ENCODE results near the gene AMMECR1L. TPM values are rescaled to one million over a fixed set of nuclear protein-coding genes. Genes with fewer than 3 reads are reported as not detected.
"Not testable (repeated sequence)": the region's sequence is repeated elsewhere in the genome, so short reads cannot be mapped to it uniquely, and the experiment has no call there.

The AMMECR1L gene
- polyA plus RNA-seq, 3 donors, result 27.4 to 28.4 (median 28.1) TPM

- DNase-seq (ENCODE audit: low read depth in 3 of 3, low spot score in 2 of 3), result peak; percentile 63 to 69 (median 65)
Measured at GRCh38 chr2:127887776-127888130, 2.0 kb upstream of the AMMECR1L start.

DNA sequence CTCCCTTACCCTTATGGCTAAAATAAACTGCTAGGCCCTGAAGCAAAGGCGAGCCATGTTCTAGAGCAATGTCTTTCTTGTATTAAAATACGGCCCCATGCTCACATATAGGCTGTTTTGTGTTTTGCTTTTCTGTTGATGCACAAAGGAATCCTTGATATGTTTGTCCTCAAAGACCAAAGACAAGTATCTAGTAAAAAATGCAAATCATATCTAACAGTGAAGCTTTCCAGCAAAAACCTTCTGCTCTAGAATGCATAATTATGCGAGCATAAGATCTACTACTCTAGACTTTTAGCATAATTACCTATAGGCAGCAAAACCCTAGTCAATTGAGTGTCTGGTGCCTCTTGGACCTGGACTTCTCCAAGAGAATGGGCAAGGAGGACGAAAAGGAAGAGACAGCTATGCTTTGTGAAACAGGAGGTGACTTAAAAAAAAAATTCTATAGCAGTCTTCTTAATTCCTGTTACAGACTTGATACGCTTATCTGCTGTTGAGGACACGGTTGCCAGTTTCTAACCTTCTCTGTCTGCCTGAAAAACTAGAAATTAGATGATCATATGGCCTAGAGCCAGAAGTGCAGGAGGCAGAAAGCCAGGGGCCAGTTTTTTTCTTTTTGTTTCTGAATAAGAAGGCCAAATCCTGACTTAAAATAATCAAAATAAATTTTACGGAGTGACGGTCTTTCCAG is 1.5 kb upstream of the AMMECR1L start:
- peak in 1 of 3 donors; percentile 14 for DNase-seq (ENCODE audit: low read depth in 3 of 3, low spot score in 2 of 3)

DNA sequence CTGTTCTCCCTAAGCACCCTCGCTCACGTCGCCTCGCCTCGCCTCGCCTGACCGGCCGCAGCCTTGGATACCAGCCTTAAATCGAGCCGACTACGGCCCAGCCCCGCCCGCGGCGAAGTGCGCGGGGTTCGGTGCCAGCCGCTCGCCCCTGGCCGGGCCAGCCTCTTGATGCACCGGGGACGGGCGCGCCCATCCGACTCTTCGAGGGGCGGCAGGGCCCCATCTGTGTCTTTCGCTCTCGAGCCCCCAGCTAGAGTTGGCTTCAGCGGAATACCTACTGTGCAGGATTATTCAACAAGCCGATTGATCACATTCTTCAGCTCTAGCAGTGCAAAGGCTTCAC is 808 bp upstream of the AMMECR1L start:
- not testable (repeated sequence) for DNase-seq (ENCODE audit: low read depth in 3 of 3, low spot score in 2 of 3)

DNA sequence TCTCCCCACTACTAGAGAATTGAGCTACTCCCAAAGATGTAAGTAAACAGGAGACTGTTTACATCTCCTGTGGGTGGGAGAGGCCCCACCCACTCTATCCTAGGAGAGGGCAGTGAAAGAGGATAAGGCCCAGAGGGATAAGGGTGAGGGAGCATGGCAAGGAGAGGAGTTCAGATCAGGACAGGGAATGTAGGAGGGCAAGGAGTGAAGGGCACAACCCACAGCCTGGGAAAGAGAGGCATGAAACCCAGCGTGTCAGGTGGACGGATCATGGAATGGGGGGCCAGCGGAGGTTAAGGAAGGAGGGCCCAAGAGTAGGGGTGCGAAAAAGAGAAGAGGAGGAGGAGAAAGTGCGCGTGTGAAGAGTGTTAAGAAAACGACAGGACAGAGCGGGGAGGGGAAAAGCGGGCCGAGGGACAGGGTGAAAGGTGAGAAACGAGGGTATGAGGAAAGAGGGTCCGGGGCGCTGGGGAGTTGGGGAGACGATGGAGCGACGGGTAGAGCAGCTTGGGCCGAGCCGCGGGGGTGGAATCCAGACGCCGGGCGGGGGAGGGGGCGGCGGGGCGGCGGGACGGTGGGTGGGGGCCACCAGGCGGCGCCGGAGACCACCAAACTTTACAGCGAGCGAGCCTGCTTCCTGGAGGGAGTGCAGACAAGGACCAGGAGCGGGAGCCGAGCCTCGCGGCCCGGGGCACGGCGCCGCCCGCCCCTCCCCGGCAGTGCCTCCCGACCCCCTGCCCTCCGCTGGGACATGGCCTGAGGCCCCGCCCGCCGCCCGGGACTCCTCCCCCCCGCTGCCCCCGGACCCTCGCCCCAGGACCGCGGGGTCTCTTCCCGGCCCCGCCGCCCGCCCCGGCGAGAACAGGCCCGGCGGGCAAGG is 655 bp downstream of the AMMECR1L start:
- not testable (repeated sequence) for DNase-seq (ENCODE audit: low read depth in 3 of 3, low spot score in 2 of 3)

GRCh38 chr2:127884436-127884835 is 1.3 kb downstream of the AMMECR1L start:
- peak in 1 of 3 donors; percentile 20 for DNase-seq (ENCODE audit: low read depth in 3 of 3, low spot score in 2 of 3)

DNA sequence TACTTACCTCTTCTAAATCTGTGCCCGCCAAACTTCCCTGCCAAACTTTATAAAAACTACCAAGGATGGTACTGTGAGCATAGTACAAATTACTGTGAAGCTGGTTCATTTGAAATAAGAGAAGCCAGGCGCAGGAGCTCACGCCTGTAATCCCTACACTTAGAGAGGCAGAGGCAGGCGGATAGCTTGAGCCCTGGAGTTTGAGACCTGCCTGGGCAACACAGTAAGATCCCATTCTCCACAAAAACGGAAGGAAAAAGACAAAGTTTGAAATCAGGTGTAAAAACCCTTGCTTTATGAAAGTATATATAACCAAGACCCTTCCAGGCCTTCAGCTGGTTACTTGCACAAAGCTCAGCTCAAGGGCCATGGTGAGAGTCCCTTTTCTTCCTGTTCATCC is 5.9 kb downstream of the AMMECR1L start:
- no peak for DNase-seq (ENCODE audit: low read depth in 3 of 3, low spot score in 2 of 3)

DNA sequence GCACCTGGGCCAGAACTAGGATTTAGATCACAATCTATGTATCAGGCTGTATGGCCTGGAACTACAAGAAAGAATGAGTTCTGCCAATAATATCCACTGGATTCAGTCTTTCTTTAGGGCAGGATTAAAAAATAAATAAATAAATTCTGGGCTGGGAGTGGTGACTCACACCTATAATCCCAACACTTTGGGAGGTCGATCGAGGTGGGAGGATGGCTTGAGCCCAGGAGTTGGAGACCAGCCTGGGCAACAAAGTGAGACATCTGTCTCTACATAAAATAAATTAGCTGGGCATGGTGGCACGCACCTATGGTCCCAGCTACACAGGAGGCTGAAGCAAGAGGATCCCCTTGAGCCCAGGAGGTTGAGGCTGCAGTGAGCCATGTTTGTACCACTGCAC is 8.1 kb downstream of the AMMECR1L start:
- no peak for DNase-seq (ENCODE audit: low read depth in 3 of 3, low spot score in 2 of 3)

DNA sequence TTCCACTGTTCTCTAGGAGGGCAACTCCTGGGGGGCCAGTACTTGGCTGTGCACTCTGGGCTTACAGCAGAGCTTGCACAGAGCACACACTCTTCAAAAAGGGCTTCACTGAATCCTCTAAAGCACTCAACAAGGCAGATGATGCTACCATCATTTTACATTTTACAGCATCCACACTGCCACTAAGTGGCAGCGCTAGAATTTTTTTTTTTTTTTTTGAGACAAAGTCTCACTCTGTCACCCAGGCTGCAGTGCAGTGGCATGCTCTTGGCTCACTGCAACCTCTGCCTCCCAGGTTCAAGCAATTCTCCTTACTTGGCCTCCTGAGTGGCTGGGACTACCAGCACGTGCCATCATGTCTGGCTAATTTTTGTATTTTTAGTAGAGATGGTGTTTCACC is 8.6 kb downstream of the AMMECR1L start:
- no peak for DNase-seq (ENCODE audit: low read depth in 3 of 3, low spot score in 2 of 3)

DNA sequence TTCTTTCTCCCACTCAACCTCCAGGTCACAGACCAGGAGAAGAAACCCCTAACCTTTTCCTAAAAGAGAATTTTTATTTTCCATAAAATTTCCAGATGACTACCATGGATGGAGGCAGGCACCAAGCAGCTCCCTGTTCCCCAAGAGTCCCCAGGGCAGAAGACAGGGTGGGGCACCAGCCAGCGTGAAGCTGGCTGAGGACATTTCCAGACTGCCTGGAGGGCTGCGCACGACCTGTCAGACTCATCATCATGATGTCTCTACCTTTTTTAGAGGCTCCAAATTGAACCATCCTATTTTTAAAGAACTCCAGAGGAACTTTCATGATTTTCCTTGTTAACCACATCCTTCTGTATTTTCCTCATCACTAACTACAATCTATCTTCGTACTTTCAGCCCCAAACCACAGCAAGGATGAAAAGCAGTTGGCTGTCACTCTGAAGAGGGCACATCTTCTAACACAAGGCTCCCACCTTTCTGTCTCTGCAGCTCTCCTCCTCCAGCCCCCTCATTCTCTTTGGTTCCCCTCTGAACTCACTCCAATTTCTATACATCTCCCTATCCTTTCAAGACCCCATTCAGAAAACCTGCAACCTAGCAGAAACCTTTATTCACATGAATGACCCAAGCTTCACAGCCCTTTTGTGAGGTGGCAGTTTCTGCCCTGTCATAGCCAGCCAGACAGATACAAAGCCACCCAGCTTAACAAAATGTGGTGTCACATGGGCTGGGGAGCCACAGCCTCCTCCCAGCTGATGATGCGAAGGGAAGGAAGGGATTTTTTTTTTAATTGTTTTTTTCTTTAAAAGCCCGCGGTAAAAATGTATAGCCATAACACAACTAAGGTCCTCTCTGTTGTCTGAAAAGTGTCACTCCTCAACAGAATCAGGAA is 11.1 kb downstream of the AMMECR1L start:
- no peak for DNase-seq (ENCODE audit: low read depth in 3 of 3, low spot score in 2 of 3)

- no peak for DNase-seq (ENCODE audit: low read depth in 3 of 3, low spot score in 2 of 3)
Measured at GRCh38 chr2:127873707-127874303, 12.0 kb downstream of the AMMECR1L start.

GRCh38 chr2:127872354-127872753 is 13.4 kb downstream of the AMMECR1L start:
- no peak for DNase-seq (ENCODE audit: low read depth in 3 of 3, low spot score in 2 of 3)

DNA sequence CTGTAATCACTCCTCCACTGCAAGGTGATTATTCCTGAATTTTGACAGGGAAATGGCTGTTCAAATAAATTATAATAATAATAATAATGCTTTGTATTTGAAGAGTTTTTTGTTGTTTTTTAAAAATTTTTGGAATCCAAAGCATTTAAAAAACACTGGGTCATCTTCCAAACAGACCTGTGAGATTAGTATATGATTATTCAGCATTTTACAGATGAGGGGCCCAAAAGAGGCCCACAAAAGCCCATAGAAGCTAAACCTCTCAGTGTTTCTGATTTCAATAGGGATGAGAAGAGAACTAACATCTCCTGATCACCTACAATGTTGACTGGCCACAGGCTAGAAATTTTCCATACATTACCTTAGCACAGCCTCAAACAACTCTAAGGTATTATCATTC is 19.8 kb downstream of the AMMECR1L start:
- no peak for DNase-seq (ENCODE audit: low read depth in 3 of 3, low spot score in 2 of 3)

- no peak for DNase-seq (ENCODE audit: low read depth in 3 of 3, low spot score in 2 of 3)
Measured at GRCh38 chr2:127864877-127865276, 20.9 kb downstream of the AMMECR1L start.

DNA sequence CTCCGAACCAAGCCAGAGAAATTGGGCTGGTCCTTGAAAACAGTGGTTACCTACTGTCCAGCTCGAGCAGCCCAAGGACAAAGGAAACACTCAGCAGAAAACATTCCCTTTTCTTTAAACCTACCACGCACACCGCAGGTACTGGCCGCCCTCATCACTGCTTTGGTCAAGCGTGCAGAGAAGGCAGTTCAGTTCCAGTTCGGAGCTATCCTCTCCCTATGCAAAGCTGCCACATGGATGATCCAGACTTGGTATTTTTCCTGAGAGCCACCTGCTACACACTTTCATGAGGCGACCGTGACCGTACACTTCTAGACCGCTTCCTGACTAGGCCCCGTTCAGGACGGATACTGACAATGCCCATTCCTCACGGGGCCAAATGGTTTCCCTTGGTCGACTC is 23.5 kb downstream of the AMMECR1L start:
- no peak for DNase-seq (ENCODE audit: low read depth in 3 of 3, low spot score in 2 of 3)

- DNase-seq (ENCODE audit: low read depth in 3 of 3, low spot score in 2 of 3), result no peak
Measured at GRCh38 chr2:127860130-127860529, 25.6 kb downstream of the AMMECR1L start.

DNA sequence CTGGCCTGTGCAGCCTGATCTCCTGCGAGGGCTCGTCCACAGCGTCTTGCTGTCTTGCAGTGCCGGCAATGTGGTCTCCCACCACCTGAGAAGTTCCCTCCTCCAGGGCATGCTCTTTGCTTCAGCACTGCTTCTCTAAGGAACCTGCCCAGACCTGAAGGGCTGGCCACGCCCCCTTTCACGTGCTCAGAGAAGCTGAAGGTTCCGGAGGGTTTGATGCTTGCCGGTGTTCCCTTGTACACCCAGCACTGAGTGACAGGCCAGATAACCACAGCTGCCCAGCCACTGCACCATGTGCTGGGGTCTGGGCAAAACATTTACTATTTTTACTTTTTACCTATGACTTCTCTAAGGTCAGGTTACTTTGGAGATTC is 26.1 kb downstream of the AMMECR1L start:
- DNase-seq (ENCODE audit: low read depth in 3 of 3, low spot score in 2 of 3), result peak in 2 of 3 donors; percentile 18 to 50

DNA sequence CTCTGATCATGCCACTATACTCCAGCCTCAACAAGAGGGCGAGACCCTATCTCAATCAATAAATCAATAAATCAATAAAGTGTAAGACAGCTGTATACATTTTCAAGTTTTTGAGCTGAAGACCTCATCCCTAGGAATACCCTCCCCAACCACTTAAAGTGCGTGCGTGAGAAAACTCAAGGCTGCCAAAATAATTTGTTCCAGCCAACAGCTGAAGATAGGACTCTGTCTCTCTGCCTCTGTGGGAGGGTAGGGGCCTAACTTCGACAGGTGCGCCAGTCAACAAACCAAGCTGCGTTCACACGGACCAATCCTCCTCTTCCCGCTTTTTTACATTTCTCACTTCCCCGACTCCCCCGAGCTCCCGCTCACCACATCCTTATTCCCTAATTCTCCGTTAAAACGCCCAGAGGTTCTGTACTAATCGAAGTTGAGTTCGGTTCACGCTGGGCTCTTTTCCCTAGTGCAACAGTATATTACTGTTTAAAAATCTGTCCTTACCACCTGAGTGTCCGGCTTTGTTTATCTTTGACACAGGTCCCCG is 28.4 kb downstream of the AMMECR1L start:
- DNase-seq (ENCODE audit: low read depth in 3 of 3, low spot score in 2 of 3), result no peak

DNA sequence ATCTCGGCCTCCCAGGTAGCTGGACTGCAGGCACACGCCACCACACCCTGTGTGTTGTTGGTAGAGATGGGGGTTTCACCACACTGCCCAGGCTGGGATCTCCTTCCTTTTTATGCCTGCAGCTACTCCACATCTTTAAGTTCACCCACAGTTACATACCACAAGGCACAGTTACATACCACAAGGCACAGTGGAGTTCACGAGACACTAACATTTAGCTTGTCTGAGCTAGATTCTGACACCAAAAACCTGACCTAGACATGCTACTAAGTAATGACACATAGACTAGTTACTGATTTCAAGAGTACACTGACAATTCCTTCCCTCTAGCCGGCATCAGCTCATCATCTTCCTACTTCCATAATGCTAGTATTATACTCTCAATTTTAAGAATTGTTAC is 32.1 kb downstream of the AMMECR1L start:
- DNase-seq (ENCODE audit: low read depth in 3 of 3, low spot score in 2 of 3), result no peak

DNA sequence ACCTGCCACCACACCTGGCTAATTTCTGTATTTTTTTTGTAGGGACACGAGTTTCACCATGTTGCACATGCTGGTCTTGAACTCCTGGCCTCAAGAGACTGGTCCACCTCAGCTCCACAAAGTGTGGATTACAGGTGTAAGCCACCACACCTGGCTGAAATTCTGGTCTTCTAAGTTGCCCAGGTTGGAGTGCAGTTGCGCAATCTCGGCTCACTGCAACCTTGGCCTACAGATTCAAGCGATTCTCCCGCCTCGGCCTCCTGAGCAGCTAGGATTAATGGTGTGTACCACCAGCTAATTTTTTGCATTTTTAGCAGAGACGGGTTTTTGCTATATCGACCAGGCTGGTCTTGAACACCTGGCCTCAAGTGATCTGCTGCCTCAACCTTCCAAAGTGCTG is 33.4 kb downstream of the AMMECR1L start:
- DNase-seq (ENCODE audit: low read depth in 3 of 3, low spot score in 2 of 3), result no peak

- DNase-seq (ENCODE audit: low read depth in 3 of 3, low spot score in 2 of 3), result no peak
Measured at GRCh38 chr2:127847931-127848330, 37.8 kb downstream of the AMMECR1L start.

DNA sequence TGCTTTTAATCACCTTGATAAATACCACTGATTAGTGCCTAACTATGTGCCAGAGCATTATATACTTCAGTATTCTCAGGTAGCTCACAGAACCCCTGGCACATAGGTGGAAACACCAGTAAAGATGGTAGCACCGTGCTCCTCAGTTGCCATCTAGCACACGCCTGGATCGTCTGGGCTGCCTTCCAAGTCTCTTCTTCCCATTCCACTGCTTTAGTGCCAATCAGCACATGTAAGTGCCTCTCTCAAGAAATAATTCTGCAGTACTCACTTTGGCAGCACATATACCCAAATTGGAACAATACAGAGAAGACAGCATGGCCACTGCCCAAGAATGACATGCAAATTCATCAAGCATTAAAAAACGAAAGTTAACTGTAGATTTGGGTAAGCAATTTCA is 40.8 kb downstream of the AMMECR1L start:
- no peak for DNase-seq (ENCODE audit: low read depth in 3 of 3, low spot score in 2 of 3)

All from right renal cortex interstitium (tissue), 3 donors.